GM21423 (cell line): Measurements from ENCODE around the gene SHC3.

Source experiments
- ATAC-seq: cut with Tn5 transposase; IDR thresholded peaks from one replicate; pipeline ENCODE4 v1.9.1; 2021; ENCODE audit warnings: mild to moderate bottlenecking, moderate library complexity; ENCODE audit not compliant: unreplicated experiment

Gene SHC3

DNA sequence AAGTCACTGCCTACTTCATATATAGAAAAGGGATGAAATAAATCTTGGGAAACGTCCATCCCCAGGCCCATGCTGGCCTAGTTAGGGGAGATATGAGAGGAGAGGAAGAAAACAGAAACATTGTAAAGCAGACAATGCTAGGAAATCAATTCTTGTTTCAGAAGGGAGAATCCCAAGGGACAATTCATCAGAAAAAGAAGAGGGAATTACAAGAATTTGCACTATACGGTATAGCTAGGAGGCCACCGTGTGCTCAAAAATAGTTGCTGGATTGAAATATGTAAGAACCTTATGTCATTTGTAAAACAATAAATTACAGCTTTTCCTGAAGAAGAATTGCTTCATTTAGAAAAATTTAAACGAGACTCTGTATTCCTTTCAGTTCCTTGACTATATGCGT, 8.3 kb upstream of the SHC3 start:
- ATAC-seq = no peak

DNA sequence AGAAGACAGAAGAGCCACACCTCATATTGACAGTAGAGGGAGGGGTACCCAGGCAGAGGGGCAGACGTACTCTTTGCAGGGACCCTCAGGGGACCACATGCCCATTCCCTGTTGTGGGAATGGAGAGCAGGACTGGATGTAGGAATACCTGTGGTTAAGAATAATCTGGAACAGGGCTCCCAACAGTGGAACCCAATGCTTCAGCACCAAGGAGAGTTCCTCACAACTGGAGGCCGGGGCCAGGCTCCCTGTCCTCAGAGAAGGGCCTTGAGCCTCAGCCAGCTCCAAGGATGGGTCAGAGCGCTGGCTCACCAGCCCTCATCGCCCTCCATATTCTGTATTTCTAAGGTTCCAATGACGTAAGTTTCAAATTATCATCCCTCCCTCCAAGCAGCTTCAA, 7.4 kb upstream of the SHC3 start:
- no peak for ATAC-seq

DNA sequence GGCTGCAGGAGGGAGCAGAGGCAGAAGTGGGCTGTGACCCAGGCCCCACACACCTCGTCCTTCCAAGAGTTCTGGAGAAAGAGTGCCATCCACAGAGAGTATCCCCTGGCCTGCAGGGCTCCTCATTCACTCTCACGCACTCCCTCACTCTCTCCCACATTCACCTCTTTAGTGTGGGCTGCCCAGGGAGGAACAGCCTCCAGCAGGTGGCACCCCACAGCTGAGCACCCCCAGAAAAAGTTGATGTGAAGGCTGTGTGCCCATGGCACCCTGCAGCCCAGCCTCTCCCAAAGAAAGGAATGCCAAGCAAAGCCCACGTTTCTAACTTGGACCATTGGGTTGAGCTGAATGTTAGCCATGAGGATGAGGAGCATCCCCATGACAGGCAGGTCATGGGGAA, 4.5 kb upstream of the SHC3 start:
- no peak for ATAC-seq

DNA sequence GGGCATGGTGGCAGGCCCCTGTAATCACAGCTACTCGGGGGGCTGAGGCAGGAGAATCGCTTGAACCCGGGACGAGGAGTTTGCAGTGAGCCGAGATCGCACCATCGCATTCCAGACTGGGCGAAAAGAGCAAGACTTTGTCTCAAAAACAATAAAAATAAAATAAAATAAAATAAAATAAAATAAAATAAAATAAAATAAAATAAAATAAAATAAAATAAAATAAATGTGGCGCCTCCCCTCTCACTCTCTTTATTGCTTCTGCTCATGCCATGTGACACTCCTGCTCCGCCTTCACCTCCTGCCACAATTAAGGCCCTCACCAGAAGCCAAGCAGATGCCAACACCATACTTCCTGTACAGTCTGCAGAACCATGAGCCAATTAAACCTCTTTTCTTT, 3.8 kb upstream of the SHC3 start:
- no peak for ATAC-seq

DNA sequence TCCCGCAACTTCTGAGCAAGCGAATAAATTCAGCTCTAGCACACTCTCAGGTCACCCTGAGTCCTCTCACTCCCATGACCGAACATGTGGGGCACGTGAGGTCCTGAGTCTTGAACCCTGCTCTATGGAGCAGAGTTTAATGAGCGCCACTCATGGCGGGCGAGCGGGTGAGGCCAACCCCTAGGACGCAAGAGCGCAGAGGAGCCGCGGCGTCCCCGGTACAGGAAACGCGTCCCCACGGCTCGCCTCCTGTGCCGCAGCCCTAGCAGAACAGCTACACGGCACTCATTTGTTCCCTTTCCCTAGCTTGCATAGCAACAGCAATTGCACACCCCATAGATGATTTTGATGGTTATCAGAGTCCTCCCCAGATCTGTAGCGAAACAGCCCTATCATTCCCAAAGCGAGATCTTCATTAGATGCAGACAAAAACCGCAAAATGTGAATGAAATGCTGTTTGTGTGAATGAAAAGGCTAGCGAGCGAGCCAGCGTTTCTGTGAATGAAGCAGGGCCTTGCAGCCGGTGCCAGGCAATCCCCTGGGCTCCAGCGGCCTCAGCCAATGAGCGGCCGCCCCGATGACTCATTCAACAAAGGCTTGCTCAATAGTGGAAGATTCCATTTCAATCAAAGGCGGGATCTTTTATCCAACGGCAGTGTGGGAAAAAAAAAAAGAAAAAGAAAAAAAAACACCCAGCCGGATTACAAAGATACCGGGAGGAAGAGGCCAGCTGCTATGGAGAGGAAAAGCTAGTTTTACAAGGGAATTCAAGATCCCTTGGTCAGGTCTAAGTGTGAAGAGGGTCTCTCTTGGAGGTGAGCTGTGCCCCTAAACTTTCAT, 1.5 kb upstream of the SHC3 start:
- no peak for ATAC-seq

DNA sequence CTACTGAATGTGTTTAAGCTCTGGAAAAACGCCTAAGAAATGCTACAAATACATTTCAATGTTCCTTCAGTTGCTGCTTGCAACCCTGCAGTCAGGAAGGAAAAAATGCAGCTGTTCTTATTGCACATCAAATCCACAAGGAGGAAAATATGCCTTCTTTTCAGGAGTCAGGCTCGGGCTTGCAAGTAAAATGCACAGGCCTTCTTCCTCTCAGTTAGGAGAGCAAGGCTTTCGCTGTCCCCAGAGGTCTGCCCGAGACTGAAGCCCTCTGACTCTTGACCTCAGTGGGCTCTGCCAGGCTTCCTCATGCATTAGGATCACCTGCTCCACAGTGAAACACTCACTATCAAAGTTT, 899 bp upstream of the SHC3 start:
- no peak for ATAC-seq

DNA sequence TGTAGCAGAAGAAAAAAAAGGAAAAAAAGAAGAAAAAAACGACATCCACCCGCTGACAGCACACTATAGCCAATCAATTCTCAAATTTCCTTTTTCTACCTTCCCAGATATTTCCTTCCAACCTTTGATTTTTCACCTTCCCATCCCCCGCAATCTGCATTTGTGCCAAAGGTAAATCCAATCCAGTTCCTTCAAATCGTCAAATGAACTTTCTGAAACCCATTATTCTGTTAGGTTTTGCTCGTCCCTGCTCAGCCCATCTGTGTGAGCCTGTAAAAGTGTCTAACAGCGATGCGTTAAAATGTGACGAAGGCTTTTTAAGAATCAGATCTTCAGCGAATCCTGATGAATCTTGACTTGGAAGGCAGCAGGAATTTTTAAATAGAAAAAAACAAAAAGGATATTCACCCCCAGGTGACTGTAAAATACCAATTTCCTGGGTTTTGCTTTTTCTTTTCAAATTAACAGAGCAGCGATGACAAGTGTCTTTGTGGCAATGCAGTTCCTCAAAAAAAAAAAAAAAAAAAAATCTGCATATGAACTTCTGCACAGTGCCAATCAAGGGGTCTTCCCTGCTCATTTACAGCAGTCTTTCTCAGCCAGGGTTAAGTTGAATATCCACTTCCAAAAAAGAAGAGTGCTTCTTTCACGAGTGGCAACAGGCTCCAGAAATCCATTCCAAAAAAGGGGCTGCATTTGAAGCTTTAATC, 367 bp upstream of the SHC3 start:
- ATAC-seq = no peak

DNA sequence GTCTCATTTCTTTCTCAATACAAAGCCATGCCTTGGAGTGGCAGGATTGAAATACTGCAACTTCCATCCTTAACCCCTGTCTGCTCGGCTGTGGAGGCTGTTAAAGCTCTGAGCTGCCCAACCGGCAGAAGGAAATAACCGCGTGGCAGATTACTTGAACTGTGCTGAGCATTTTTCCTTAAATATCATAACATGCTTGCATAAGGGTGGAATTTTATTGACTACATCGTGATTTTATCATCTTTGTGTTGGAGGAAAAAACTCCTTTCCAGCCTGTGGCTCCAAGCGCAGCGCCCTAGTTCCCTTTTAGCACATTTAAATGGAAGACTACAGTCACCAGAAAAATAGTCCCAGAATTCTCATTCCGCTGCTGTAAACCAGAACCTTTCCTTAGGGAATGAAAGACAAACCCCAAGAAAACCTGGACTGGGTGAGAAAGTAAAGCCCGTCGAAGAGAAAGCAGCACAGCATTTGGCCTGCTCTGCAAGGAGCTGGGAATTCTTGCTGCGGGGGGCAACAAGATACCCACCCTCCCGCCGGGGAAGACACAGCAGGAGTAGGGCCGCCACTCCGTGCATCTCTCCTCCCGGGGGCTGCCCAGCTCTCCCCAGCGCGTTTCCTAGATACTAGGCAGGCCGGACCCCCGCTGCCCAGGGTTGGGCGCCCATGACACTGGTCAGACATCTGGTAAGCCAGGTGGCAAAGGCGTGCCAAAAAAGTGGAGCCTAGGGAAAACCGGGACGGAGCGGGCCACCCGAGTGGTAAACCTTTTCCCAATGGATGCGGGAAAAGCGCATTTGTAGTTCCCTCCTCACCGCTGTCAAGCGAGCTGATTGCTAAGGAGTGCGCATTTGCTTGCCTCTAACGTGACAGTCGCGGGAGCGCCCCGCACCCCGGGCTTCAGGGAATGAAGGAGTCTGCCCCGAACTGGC, 1.3 kb downstream of the SHC3 start:
- ATAC-seq = no peak

DNA sequence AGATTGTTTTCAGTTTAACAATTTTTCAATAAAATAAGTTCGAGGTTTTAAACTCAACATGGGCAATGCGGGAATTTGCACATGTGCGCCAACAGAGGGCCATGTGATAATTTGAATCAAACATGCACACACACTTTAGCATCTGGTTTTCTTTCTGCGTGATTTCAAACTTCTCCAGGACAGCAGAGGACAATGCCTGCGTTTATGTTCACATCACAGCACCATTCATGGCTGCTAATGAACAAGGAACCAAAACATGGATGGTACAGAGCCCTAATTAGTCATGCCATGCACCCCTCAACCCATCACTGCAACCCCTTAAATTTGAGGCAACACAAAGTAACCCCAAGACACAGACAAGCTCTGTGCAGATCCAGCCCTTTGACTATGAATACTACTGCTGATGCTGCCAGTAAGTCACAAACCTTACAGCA, 2.8 kb downstream of the SHC3 start:
- no peak for ATAC-seq

DNA sequence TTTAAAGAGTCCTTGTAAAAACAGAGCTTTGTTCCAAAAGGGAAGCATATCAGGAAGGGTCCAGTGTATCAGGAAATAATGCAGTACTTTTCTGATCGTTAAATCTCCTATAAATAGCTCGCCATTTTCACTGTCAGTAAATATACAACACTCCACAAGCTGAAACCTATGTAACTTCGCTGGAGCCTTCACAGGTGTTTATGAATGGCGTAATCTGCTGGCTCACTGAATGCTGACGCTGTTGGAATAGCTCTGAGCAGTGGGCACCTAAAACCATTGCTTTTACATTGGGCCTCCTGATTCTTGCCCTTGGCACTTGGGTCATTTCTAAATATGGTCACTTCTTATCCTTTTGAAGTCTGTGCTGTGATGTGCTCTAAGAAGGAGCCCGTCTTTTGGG, 4.3 kb downstream of the SHC3 start:
- no peak for ATAC-seq

DNA sequence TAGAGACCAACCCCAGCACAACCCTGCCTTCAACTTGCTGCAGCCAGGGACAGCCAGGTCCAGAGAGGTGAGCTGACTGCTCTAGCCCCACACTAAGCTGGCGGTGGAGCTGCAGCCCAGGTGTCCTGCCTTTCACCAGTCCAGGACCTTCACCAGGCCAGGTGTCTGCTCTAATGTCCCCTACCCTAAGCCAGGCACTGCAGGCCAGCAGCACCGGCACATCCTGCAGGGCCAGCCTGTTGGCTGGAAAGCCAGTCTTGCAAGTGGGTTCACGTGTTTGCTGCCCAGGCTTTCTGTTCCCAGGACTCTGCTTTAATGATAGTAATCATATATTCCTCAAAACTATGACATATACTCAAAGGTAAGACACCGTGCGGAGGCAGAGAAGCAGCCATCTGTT, 5.5 kb downstream of the SHC3 start:
- no peak for ATAC-seq

DNA sequence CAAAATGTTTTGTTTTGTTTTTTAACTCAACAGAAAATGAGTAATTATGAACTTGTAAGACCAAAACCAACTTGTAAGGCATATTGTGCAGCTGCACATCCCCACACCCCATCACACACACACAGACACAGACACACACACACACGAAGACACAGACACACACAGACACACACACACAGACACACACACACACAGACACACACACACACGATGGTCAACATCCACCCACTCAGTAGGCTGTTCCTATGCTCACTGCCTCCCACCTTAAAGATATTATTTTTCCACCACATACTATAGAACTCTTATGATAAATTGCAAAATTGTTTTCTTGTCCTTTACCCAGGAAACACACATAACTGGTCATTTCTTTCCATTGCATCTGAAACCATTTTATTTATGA, 6.2 kb downstream of the SHC3 start:
- no peak for ATAC-seq

DNA sequence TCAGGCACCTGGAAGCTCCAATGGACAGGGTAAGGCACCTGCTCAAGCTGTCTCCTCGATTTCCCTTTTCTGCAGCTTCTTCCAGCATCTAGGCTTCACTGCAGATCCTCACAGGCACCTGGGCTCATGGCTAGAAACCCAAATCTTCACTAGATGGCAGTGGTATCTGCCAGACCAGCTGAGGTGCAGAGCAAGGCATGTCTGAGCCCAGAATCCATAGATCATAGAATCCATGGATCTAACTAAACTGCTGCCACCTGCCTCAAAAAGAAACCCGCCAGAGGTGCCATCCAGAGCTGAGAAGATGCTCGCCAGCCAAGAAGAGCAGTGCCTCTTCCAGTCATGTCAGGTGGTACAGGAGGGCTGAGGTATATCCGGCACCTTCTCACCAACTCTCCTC, 6.9 kb downstream of the SHC3 start:
- no peak for ATAC-seq

DNA sequence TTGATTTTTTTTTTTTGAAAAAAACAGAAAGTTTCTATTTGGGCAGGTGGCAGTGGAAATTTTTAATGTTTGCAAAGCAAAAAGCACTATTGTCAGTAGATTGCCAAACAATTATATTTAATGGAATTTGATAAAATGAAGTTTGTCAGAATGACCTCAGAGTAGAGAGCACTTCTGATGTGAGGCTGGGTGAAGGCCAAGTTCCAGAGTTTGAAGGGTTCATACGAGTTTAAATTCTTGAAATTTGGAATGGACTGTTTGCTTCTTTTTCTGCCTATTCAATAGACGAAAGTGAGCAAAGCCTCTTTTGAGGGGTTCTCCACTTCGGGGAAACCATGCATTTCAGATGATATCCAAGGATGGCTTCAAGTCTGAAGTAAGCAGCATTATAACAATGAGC, 7.4 kb downstream of the SHC3 start:
- ATAC-seq = no peak

DNA sequence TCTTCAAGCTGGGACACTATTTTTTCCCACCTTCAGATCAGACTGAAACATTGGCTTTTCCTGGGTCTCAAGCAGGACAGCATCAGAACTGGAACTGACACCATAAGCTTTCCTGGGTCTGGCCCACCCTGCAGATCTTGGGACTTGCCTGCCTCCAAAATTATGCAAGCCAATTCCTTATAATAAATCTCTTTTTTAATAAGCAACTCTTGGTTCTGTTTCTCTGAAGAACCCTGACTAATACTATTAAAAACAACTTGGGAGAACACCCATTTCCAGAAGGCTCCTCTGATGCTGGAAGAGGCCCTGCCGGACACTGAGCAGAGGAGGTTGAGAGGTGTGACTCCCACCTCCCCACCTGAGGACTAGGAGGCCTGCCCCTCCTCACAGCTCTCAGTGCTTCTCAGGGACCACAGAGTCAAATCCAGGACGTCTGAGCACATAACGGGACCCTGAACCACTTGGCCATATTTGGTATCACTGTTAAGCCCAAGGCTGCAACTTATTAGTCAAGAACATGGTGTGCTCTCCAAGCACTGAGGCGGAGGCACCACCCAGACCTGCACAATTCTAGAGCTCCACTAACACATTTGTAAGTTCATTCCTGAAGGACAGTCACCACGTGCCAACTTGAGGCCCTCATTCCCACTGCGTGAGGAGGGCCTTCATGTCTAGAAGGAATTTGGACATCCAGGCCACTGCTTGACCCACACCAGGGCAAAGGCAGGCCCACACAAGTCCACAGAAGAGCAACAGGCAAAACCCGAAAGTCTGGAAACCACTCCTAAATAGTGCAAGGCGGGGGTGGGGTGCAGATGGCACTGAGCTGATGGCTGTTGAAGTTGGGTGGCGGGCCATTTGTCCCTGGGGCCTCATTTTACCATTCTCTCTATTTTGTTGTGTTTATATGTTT, 9.5 kb downstream of the SHC3 start:
- no peak for ATAC-seq

DNA sequence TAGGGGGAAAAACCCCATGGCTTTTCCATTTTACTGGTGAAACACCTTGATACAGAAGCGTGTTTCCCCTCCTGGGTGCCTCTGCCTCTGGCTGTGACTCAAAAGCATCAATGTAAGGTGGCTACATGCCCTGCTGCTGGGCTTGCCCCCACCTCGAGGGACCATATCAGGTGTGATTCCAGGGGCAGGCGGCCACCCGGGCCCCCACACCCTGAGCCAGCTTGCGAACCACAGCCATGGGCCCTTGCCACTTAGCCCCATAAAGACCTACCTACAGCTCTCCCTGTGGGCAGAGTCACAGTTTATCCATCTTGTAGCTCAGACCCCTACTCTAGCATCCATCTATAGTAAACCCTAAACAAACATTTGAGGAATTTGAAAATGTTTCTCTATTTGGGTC, 10.8 kb downstream of the SHC3 start:
- ATAC-seq = no peak

DNA sequence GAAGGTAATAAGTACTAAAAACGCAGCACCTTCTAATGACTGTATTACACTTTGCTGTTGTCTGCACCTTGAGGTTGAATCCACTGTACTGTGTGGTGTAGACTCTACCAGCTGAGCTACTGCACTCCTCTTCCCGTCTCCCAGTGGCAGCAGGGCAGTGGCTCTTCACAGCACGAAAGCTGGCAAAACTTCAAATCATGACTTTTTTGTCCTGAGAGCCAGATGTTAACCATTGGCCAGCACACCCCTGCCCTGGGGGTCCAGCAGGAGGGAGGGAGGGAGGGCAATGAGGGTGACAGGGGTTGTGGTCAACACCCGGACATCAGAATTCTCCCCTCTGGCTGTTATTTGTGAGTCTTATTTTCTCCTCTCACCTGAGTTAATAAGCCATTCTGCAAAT, 11.8 kb downstream of the SHC3 start:
- ATAC-seq = no peak

DNA sequence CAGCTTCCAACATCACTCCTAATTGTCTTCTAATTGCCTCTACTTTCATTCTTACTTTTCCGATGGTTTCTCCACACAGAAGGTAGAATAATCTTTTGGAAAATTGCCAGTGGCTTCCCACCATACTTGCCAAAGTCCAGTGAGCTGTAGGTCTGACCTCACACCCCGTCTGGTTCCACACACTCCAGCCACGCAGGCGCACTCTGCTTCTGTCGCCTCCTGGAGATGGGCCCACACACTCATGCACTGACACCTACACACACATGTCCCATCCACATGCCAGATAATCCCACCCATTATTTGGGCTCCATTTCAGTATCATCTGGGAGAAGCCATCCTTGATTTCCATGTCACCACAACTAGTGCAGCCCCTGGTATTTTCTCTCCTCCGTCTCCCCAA, 12.7 kb downstream of the SHC3 start:
- no peak for ATAC-seq

DNA sequence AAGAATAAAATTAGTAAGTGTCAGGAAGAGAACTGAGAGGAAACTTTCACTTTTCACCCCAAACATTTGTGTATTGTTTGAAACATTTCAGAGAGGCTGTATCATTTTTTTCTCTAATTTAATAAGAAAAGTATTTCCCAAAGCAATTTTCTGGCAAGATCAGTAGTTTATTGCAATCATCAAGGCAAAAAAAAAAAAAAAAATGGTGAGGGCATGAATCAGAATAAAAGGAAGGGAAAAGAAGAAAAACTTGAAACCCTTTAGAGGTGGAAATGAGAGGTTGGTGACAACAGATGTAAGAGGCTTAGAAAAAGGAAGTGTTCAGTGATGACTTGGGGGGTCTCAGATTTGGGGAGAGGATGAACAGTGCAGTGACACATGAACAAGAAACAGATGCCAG, 13.3 kb downstream of the SHC3 start:
- no peak for ATAC-seq

DNA sequence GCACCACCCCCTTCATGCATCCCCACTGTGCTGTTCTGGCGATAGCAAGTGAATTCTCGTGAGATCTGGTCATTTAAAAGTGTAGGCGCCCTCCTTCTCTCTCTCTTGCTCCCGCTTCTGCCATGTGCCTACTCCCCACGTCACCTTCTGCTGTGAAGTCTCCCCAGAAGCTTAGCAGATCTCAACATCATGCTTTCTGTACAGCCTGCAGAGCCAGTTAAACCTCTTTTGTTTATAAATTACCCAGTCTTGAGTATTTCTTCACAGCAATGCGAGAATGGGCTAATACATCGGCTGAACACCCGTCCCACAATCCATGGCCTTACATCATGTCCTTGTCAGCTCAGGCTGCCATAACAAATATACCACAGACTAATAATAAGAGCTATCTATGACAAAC, 17.4 kb downstream of the SHC3 start:
- ATAC-seq = no peak

DNA sequence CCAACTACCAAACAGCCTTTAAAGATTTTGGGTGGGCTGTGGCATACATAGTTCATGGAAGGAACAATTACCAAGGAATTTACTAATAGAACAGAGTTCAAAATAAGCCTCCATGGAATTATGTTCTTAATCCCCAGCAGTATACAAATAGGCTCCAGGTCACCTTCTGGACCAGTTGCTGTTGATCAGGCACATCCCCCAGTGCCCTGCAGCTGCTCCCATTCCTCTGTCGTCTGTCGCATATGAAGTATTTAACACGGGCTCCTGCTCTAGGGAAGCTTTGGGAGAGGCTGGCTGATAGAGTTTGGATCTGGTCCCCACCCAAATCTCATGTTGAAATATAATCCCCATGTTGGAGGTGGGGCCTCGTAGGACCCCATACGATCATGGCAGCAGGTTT, 17.8 kb downstream of the SHC3 start:
- no peak for ATAC-seq
